ENCODE measurements around the gene HDGFL1.

DNA sequence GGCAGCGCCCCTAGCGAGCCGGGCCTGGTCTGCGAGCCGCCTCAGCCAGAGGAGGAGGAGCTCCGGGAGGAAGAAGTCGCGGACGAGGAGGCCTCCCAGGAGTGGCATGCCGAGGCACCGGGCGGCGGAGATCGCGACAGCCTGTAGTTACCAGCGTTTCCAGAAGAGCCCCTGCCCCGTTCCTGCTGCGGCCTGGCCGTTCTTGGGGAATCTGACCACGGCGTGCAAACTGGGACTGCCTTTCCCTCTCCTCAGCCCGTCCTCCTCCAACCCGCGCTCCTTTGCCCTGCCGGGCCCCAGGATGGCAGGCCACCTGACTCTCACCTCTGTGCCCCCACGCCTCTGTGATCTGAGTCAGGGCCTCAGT, 802 bp downstream of the HDGFL1 start:
- TF ChIP-seq, protein P1, sequence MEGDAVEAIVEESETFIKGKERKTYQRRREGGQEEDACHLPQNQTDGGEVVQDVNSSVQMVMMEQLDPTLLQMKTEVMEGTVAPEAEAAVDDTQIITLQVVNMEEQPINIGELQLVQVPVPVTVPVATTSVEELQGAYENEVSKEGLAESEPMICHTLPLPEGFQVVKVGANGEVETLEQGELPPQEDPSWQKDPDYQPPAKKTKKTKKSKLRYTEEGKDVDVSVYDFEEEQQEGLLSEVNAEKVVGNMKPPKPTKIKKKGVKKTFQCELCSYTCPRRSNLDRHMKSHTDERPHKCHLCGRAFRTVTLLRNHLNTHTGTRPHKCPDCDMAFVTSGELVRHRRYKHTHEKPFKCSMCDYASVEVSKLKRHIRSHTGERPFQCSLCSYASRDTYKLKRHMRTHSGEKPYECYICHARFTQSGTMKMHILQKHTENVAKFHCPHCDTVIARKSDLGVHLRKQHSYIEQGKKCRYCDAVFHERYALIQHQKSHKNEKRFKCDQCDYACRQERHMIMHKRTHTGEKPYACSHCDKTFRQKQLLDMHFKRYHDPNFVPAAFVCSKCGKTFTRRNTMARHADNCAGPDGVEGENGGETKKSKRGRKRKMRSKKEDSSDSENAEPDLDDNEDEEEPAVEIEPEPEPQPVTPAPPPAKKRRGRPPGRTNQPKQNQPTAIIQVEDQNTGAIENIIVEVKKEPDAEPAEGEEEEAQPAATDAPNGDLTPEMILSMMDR (IDR thresholded peaks at IDR 0.05; ENCODE audit: low read depth, low read length) = no peak
- TF ChIP-seq EZH2phosphoT487 (IDR thresholded peaks at IDR 0.05; ENCODE audit: low read depth) = no peak

Data from OCI-LY3 (cell line).